Fibroblast of lung (primary cell): ENCODE measurements around the gene TCTA.

Source experiments
- EZH2 ChIP-seq: IDR thresholded peaks from 2 replicates; pipeline ENCODE4 v1.5.1; 2012; ENCODE audit warnings: low read length, control low read depth, mild to moderate bottlenecking; ENCODE audit errors: missing control alignments
- TF ChIP-seq, protein P1 (sequence below), 2 donors: IDR thresholded peaks in 1 of 2; conservative IDR thresholded peaks in 1 of 2; 1 replicate in 1 of 2; 2 replicates in 1 of 2; pipeline ENCODE4 v1.5.1; 2011 to 2012; ENCODE audit warnings: low read length in 2 of 2, control low read depth in 1 of 2, inconsistent platforms in 1 of 2, low read depth in 1 of 2, mild to moderate bottlenecking in 1 of 2

DNA sequence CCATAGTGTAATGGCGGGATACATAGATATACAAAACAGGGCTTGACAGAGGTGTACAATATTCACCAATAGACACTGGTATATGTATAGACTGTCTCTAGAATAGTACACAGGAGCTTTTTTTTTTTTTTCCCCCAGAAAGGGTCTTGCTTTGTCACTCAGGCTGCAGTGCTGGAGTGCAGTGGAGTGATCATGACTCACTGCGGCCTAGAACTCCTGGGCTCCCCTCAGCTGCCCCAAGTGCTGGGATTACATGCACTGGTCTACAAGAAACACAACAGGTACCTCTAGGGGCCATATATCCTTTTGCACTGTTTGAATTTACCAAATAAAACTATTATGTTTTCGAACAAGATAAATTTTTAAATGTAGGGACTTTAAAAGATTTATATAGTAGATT is 12.8 kb upstream of the TCTA start:
- no peak for TF ChIP-seq EZH2
- TF ChIP-seq, protein P1, sequence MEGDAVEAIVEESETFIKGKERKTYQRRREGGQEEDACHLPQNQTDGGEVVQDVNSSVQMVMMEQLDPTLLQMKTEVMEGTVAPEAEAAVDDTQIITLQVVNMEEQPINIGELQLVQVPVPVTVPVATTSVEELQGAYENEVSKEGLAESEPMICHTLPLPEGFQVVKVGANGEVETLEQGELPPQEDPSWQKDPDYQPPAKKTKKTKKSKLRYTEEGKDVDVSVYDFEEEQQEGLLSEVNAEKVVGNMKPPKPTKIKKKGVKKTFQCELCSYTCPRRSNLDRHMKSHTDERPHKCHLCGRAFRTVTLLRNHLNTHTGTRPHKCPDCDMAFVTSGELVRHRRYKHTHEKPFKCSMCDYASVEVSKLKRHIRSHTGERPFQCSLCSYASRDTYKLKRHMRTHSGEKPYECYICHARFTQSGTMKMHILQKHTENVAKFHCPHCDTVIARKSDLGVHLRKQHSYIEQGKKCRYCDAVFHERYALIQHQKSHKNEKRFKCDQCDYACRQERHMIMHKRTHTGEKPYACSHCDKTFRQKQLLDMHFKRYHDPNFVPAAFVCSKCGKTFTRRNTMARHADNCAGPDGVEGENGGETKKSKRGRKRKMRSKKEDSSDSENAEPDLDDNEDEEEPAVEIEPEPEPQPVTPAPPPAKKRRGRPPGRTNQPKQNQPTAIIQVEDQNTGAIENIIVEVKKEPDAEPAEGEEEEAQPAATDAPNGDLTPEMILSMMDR (conservative IDR thresholded peaks at IDR 0.05 in 1 of 2, IDR thresholded peaks at IDR 0.05 in 1 of 2; ENCODE audit: low read depth in 1 of 2, low read length in 2 of 2): no peak
